Measurements from ENCODE around the gene MIOS.
A peak's percentile ranks its signal among the peaks of the same experiment; 100 is the strongest.
"Not testable (repeated sequence)": the region's sequence is repeated elsewhere in the genome, so short reads cannot be mapped to it uniquely, and the experiment has no call there.

The MIOS gene

DNA sequence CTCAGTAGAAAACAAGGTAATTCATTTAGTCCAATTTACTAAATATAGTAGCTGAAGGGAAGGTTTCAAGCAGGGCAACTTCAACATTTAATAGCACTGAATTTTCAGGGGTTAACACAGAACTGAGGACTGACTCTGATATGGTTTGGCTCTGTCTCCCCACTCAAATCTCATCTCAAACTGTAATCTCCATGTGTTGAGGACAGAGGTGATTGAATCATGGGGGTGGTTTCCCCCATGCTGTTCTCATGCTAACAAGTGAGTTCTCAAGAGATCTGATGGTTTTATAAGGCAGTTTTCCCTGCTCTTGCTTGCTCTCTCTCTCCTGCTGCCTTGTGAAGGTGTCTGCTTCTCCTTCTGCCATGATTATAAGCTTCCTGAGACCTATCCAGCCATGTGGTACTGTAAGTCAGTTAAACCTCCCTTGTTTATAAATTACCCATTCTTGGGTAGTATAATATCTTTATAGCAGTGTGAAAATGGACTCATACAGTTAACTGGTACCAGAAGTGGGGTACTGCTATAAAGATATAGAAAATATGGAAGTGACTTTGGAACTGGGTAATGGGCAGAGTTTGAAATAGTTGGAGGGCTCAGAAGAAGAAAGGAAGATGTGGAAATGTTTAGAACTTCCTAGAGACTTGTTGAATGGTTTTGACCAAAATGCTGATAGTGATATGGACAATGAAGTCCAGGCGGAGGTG is 64.1 kb downstream of the MIOS start:
- FAIRE-seq (no peak), DNase-seq (ENCODE audit: insufficient read length, low spot score) (no peak)
- TF ChIP-seq POLR2A (IDR thresholded peaks at IDR 0.05; ENCODE audit: low read depth, low read length) = no peak

DNA sequence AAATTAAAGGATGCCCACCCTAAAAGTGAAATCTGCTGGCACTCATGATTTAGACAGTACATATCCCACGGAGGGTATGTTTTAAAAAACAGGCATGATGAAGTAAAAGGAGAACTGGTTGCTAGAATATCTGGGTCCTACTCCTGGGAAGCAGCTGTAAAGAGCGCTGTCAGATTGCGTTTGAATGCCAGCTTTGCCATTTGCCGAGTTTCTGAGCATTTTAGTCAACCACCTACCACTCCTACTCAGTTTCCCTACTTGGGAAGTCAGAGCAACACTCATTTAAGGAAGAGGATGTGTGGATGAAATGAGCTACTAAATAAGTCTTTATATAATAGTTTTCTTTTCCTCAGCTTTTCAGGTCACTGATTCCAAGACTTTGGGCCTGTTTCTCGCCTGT is 72.7 kb downstream of the MIOS start:
- no peak for TF ChIP-seq POLR2A (IDR thresholded peaks at IDR 0.05; ENCODE audit: low read depth, low read length)
- no peak for FAIRE-seq
- no peak for DNase-seq (ENCODE audit: insufficient read length, low spot score)

DNA sequence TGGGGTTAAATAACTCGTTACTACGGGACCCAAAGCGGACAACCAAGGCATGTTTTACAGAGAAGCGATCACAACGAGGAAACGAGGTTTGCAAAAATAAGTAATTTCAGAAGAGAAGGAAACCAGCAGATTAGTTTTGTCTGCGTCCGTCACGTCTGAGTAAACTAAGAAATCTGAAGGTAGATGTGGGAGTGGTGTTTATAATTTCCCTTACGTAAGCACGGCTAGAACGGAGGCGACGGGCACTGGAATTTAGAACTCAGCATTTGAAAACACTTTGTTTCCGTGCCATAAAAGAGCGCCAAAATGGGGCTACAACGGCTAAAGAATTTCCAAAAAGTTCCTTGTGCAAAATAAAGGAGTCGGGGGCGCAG is 73.2 kb downstream of the MIOS start:
- TF ChIP-seq POLR2A (IDR thresholded peaks at IDR 0.05; ENCODE audit: low read depth, low read length) = no peak
- DNase-seq (ENCODE audit: insufficient read length, low spot score) (no peak), FAIRE-seq (peak; percentile 20)

DNA sequence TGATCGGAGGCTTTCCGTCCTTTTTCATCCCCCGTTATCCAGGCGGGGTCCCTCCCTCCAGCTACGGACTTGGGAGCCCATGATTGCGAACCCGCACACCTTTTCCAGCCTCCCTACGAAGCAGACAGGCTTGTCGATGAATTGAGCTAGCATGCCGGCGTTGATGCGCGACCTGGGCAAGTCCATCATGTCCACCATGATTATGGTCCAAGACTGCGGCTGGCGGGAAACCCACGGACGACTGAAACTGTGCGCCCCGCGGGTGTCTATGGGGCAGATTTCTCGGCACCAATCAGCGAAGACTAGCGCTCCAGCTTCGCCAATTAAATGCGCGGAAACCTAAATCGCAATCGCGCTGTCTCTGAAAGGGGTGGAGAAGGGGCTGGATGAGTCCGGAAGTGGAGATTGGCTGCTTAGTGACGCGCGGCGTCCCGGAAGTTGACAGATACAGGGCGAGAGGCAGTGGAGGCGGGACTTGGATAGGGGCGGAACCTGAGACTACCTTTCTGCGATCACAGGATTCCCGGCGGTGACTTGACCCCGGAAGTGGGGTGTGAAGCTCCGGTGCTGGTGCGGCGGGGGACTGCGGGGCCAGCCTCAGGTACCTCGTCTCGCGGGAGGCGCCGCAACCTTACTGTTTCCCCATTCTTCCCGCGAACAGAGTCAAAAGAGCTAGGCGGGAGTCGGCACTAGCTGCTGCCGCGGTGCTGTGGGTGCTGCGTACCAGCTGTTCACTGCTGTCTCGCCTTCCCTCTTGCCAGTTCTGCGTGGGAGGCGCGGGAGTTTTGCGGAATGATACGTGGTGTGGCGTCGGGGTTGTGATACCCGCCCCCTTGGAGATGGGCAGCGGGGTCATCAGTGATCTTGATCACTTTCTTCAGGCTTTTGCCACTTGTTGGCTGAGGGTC is 73.8 kb downstream of the MIOS start, which contains the start of gene UMAD1:
UMAD1 (plus strand) TSS at position 532 of the 908 bp plus-strand sequence. CDS start 32,620 bp downstream, outside the sequence.
- DNase-seq (ENCODE audit: insufficient read length, low spot score) = peak; percentile 97
- FAIRE-seq = peak; percentile 98
- peak; percentile 94 for TF ChIP-seq POLR2A (IDR thresholded peaks at IDR 0.05; ENCODE audit: low read depth, low read length)

DNA sequence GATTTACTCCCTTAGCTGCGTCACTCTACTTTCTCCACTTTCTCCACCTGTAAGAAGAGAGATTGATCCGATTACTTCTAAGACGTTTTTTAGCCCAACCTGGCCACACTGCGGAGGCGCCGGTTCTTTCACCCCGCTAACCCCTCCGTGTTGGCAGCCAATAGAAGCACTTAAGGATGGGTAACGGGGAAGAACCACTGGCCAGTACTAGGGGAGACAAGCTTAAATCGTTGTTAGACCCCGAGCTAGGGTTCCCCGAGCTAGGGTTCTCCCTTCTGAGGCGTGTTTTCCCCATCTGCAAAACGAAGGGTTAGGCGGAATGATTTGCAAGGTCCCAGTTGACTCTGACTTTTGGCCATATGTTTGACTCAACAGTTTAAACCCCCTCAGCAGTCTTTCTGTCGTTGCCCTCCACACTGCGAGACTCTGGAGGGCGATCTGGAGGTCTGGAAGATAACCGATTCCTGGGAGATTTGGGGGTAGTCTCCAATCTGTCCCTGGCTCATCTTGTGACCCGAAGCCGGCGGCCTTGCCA is 74.5 kb downstream of the MIOS start:
- TF ChIP-seq POLR2A (IDR thresholded peaks at IDR 0.05; ENCODE audit: low read depth, low read length) = 0 out of 2 replicates have a peak, but pooled peaks have one; percentile 4
- no peak for DNase-seq (ENCODE audit: insufficient read length, low spot score)
- no peak for FAIRE-seq

DNA sequence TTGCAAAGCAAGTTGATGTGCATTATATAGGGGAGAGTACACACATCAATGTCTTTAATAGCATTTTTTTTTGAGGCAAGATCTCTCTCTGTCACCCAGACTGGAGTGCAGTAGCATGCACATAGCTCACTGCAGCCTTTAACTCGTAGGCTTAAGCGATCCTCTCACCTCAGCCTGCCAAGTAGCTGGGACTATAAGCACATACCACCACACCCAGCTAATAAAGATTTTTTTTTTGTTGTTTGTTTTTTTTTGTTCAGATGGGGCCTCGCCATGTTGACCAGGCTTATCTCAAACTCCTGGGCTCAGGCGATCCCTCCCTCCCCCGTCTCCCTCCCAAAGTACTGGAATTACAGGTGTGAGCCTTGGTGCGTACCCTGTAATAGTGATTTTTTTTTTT is 75.4 kb downstream of the MIOS start:
- no peak for FAIRE-seq
- TF ChIP-seq POLR2A (IDR thresholded peaks at IDR 0.05; ENCODE audit: low read depth, low read length) = no peak
- no peak for DNase-seq (ENCODE audit: insufficient read length, low spot score)

DNA sequence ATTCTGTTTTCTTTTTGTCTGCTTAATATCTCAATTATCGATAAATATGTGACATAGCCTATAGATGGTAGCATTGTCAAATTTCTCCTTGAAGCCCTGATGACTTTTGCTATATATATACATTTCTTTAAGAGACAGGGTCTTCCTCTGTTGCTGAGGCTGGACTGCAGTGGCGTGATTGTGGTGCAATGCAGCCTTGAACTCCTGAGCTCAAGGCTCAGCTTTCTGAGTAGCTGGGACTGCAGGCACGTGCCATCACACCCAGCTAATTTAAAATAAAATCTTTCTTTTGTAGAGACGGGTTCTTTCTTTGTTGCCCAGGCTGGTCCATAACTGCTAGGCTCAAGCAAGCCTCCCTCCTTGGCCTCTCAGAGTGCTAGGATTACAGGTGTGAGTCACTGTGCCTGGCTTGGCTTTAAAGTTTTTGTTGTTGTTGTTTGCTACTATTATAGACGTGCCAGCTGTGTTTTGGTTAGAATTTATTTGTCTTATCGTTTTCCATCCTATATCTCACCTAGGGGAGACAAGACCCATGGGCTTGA is 80.9 kb downstream of the MIOS start:
- TF ChIP-seq POLR2A (IDR thresholded peaks at IDR 0.05; ENCODE audit: low read depth, low read length) = no peak
- FAIRE-seq = no peak

DNA sequence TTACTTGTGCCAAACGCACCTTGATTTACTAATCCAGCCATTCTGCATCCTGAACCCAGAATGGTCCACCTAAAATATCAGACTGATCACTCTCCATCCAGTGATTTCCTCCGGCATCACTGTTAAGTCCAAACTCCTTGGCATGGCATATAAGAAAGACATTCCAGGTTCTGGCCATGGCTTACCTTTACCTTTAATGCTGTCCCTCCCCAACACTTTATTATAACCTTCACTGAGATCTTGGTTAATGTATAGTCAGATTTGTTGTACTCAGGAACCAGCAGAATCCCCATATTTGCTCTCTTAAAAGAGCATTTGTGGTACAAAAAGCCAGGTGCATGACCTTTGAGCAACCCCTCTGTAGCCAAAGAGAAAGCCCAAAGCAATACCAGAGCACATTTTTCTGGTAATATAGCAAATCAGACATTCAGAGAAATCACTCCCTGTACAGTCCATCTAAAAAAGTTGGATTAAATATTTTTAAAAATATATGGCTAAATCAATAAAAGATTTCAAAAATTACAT is 84.1 kb downstream of the MIOS start:
- DNase-seq (ENCODE audit: insufficient read length, low spot score) (no peak), FAIRE-seq (no peak)
- TF ChIP-seq POLR2A (IDR thresholded peaks at IDR 0.05; ENCODE audit: low read depth, low read length) = no peak

More for the DNA sequence above, 80.9 kb downstream of the MIOS start:
- no peak for DNase-seq (ENCODE audit: insufficient read length, low spot score)

DNA sequence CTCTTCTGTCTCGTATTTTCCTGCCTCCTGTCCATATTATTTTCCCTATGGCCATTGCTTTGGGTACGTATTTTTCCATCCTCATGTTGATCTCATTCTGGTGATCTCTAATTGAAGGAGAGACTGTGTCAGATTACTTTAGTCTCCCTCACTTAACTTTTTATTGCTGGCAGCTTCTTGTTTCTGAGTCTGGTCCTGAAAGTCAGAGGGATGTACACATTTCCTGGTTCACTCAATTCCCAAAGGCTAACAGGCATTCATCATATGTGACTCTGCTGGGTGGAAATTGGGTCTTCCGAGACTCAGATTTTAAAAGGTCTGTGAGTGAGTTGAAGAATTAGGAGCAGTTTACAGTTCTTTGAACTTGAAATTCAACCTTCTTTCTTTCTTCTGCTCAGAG is 84.8 kb downstream of the MIOS start:
- DNase-seq (ENCODE audit: insufficient read length, low spot score) (no peak), FAIRE-seq (no peak)
- TF ChIP-seq POLR2A (IDR thresholded peaks at IDR 0.05; ENCODE audit: low read depth, low read length) = no peak

DNA sequence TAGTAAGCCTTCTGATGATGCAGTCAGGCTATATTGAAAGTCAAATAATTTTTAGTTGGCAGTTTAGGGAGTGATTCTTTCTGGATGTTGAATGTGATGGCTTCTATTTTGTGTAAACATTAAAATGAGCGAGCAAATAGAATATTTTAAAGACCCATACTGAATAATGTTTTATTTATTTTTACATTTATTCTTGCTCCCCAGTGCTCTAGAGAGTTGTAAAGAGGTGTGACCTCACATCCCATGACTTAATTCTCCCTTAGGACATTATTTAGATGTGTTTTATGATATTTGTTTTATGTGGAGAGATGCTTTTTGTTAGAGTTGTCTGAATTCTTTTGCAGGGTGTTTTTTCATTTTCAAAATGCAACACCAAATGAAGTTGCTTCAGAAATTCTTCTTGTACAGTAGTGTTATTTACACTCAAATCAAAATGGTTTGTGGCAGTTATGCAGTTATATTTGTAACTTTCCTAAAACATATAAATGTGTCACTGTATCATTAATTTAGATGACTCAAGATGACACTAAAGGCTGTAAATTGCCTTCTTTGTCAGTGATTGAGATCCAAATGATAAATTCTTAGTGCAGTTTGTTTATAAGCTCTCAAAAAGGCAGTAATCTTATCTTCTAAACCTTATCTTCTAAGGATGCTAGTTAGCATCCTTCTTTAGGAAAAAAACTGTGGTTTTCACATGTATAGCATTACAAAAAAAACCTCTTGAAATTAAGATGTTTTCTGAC is 86.3 kb downstream of the MIOS start:
- DNase-seq (ENCODE audit: insufficient read length, low spot score) = no peak
- no peak for TF ChIP-seq POLR2A (IDR thresholded peaks at IDR 0.05; ENCODE audit: low read depth, low read length)
- no peak for FAIRE-seq

DNA sequence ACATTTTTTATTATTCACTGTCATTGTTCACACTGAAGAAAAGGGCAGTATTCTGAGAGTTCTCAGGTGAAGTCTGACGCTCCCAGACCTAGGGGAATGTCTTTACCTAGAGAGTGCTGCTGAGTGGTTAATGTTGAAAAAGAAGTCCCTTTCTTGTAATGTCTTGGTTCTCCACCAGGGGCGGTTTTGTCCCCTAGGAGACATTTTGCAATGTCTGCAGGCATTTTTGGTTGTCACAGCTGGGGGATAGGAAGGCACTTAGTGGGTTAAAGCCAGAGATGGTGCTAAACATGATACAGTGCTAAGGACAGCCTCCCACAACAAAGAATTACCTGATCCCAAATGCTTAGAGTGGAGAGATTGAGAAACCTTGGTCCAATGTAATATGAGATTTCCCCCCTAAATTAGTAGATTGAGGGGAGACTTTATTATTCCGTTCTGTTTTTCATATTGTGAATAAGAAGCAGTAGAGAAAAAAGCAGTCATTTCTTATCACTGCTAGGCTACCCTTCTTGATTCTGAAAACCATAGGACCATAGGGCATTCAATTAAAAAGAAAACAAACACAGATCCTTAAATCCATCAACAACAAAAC is 87.0 kb downstream of the MIOS start:
- peak; percentile 26 for DNase-seq (ENCODE audit: insufficient read length, low spot score)
- FAIRE-seq = peak; percentile 50
- TF ChIP-seq POLR2A (IDR thresholded peaks at IDR 0.05; ENCODE audit: low read depth, low read length) = no peak

DNA sequence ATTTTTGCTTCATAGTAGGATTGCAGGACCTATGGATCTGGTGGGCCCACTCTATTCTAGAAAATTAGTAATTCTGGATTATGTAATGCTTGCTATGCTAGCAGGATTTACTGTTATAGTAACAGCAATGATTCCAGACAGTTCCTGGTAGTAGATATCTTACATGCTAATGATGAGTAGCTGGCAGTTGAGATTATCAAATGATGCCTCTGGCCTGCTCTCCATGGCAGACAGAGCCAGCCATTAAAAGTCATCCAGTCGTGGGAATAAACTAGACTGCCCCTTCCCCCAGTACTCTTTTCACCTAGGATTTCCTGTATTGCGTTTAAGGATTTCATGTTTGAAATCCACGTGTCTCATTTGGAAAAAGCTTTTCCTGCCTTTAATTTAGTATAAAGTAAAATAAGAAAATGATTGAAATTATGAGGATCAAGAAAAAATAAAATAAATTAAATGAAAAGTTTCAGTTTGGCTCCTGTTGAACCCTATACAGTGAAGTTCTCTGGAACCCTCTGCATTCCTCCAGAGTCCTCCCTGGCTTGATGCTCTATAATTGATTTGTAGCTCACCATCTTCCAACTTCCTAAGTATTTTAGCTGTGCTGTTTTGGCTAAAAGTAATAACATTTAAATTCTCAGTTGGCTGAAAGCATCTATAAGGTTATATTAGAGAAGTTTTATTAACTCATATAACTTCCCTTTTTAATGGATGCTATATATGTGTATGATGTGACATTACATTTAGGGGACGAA is 88.5 kb downstream of the MIOS start:
- DNase-seq (ENCODE audit: insufficient read length, low spot score) = no peak
- no peak for FAIRE-seq
- TF ChIP-seq POLR2A (IDR thresholded peaks at IDR 0.05; ENCODE audit: low read depth, low read length) = no peak

DNA sequence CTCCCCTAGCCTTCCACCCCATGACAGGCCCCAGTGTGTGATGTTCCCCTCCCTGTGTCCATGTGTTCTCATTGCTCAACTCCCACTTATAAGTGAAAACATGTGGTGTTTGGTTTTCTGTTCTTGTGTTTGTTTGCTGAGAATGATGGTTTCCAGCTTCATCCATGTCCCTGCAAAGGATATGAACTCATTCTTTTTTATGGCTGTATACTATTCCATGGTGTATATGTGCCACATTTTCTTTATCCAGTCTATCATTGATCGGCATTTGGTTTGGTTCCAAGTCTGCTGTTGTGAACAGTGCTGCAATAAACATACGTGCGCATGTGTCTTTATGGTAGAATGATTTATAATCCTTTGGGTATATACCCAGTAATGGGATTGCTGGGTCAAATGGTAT is 89.8 kb downstream of the MIOS start:
- DNase-seq (ENCODE audit: insufficient read length, low spot score); FAIRE-seq: not testable (repeated sequence)
